22Rv1 (cell line): Measurements from ENCODE around the gene LSM4.

Experiments used
- H3K27ac ChIP-seq: fragments of 450-650 bp; 2 replicates; pipeline ENCODE4 v1.5.1; 2017
- CTCF ChIP-seq: fragments of 450-650 bp; IDR thresholded peaks from 2 replicates; pipeline ENCODE4 v1.5.1; 2017; ENCODE audit warnings: mild to moderate bottlenecking
- ZFX ChIP-seq: fragments of 450-650 bp; IDR thresholded peaks from 2 replicates; pipeline ENCODE4 v1.6.1; 2017; ENCODE audit warnings: antibody characterized with exemption, borderline replicate concordance

LSM4 gene

DNA sequence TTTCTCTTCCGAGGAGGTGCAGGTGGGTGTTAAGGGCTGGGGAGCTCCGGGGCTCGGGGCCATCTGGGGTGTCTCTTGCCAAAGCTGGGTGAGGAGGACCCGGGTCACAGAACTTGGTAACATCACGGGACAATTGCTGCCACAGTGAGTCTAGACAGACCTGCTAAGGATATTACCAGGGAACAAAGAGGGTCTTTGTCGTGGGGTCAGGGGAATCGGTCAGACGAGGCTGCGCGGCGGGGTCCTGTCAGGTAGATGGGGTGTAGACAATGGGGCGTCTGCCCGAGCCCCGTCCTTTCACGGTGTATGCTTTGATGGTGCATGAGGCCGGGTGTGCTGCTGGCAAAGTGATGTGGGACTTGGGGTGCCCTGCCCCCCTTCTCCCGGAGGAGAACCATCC is 25.3 kb upstream of the LSM4 start:
- TF ChIP-seq CTCF (no peak), ZFX (no peak)
- no peak overlapping the region for H3K27ac ChIP-seq

- TF ChIP-seq ZFX (no peak), CTCF (no peak)
These were observed 23.2 kb upstream of the LSM4 start for GRCh38 chr19:18346091-18346490.

GRCh38 chr19:18345296-18345695 is 22.4 kb upstream of the LSM4 start:
- H3K27ac ChIP-seq, result no peak overlapping the region
- no peak for TF ChIP-seq ZFX
- TF ChIP-seq CTCF, result no peak

More at GRCh38 chr19:18346091-18346490, 23.2 kb upstream of the LSM4 start:
- no peak overlapping the region for H3K27ac ChIP-seq

- no peak overlapping the region for H3K27ac ChIP-seq
- no peak for TF ChIP-seq ZFX
- no peak for TF ChIP-seq CTCF
These were observed 21.7 kb upstream of the LSM4 start for GRCh38 chr19:18344582-18344950.

GRCh38 chr19:18342090-18342632 is 19.3 kb upstream of the LSM4 start:
- TF ChIP-seq ZFX (no peak), CTCF (no peak)
- H3K27ac ChIP-seq, result no peak overlapping the region

DNA sequence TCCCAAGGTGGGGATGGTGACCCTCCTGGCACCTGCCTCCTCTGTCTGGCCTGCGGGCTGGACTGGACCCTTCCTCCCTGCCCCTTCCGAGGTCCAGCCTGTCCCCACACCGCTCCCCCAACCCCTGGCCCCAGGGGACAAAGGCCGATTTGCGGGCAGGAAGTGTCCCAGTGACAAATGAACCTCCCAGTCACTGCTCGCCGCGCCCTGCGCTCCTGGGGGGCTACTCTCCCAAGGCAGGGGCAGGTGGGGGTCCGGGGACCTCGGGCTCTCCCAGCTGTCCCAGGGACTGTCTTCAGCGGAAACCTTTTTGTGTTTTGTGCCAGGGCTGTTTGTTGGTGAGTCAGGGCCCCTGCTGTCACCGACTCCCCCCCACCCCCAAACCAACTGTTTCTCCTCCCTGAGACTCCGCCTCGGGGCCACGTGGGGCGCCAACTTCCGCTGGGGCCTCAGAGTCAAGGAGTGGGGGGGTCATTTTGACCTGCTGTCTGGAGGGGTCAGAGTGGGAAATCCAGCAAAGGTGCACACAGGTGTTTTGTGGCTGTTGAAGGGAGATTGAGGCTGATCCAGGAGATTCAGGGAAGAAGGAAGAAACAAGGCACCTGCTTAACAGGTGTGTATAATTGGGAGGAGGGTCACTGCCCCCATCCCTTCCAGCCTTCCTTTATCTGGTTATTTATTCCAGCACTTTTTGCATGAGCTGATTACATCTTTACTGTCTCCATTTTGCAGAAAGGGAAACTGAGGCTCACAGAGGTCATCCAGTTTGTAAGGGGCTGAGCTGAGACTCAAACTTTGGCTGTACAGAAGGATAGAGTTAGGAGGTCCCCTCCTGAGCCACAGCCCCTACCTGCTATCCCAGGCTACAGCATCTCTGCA is 18.4 kb upstream of the LSM4 start:
- H3K27ac ChIP-seq, result no peak overlapping the region
- no peak for TF ChIP-seq CTCF
- no peak for TF ChIP-seq ZFX

GRCh38 chr19:18340190-18340989 is 17.5 kb upstream of the LSM4 start, which contains the start of gene PGPEP1:
TSS of gene PGPEP1 (plus strand) at chr19:18340598. CDS start at chr19:18340682, 84 bp downstream.
- H3K27ac ChIP-seq, result no peak within 1 kb of the TSS
- TF ChIP-seq ZFX (no peak), CTCF (no peak)
